Measurements from ENCODE around the gene MAD1L1. TPM values are rescaled to one million over a fixed set of nuclear protein-coding genes. Genes with fewer than 3 reads are reported as not detected.

Gene MAD1L1
- total and polyA plus RNA-seq, 2 of the 13 experiments (the other 11 are each of a cell fraction or from before 2014, with no cell fraction given) = 17.4 to 64.7 TPM

DNA sequence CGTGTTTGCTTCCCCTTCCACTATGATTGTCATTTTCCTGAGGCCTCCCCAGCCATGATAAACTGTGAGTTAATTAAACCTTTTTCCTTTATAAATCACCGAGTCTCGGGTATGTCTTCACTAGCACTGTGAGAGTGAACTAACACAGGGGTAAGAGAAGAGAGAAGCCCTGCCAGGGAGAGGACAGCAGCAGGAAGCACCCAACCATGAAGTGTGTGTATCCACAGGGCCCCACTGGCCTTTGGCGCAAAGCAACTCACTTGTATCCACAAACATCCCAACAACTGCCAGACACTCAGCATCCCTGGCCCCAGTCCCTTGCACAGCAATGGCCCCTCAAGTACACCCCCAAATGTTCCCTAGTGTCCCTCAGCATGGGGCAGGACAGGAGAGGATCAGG lies 115.1 kb downstream of the MAD1L1 start (continued):
- TF ChIP-seq, protein P1, sequence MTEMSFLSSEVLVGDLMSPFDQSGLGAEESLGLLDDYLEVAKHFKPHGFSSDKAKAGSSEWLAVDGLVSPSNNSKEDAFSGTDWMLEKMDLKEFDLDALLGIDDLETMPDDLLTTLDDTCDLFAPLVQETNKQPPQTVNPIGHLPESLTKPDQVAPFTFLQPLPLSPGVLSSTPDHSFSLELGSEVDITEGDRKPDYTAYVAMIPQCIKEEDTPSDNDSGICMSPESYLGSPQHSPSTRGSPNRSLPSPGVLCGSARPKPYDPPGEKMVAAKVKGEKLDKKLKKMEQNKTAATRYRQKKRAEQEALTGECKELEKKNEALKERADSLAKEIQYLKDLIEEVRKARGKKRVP (CRISPR knock-in tag; IDR thresholded peaks at IDR 0.05) = no peak
- TF ChIP-seq ZKSCAN8 (CRISPR knock-in tag; IDR thresholded peaks at IDR 0.05; ENCODE audit: borderline replicate concordance) = no peak
- no peak for TF ChIP-seq ZNF619 (CRISPR knock-in tag; IDR thresholded peaks at IDR 0.05)
- TF ChIP-seq, protein P2, sequence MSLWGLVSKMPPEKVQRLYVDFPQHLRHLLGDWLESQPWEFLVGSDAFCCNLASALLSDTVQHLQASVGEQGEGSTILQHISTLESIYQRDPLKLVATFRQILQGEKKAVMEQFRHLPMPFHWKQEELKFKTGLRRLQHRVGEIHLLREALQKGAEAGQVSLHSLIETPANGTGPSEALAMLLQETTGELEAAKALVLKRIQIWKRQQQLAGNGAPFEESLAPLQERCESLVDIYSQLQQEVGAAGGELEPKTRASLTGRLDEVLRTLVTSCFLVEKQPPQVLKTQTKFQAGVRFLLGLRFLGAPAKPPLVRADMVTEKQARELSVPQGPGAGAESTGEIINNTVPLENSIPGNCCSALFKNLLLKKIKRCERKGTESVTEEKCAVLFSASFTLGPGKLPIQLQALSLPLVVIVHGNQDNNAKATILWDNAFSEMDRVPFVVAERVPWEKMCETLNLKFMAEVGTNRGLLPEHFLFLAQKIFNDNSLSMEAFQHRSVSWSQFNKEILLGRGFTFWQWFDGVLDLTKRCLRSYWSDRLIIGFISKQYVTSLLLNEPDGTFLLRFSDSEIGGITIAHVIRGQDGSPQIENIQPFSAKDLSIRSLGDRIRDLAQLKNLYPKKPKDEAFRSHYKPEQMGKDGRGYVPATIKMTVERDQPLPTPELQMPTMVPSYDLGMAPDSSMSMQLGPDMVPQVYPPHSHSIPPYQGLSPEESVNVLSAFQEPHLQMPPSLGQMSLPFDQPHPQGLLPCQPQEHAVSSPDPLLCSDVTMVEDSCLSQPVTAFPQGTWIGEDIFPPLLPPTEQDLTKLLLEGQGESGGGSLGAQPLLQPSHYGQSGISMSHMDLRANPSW (CRISPR knock-in tag; IDR thresholded peaks at IDR 0.05; ENCODE audit: borderline replicate concordance) = no peak

DNA sequence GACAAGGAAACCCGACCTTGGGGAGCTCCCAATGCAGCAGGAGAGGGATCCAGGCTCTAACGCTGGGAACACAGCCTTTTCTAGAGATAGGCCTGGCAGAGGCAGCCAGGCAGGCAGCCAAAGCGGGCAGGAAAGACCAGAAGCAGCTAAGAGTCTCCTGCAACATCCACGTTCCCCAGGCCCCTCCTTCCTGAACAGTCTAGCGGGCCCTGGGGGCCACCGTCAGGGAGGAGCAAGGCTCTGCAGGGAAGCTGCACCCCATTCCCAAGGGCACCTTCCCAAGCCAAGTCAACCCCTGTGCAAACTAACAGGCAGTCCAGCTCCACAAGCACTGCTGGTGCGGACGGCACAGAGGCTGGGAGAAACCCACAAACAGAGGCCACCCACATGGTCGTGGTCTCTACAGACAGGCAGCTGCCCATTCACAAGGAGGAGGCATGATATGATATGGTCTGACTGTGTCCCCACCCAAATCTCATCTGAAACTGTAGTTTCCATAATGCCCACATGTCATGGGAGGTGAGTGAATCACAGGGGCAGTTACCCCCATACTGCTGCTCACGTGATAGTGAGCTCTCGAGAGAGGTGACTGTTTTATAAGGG lies 115.7 kb downstream of the MAD1L1 start:
- Histone ChIP-seq H3K4me1 (ENCODE audit: insufficient read depth, low read length) (peaks cover 28% of the 10 kb centered on the region), H3K27me3 (ENCODE audit: control insufficient read depth in 1 of 2, insufficient read depth in 2 of 2, low read length in 2 of 2) (no peaks in the 10 kb centered on the region), H3K9me3 (ENCODE audit: low read length) (no peaks in the 10 kb centered on the region), H3K9ac (ENCODE audit: insufficient read depth, low read depth, low read length) (no peak overlapping the region), H3K36me3 (replicated peaks in 1 of 2; ENCODE audit: control insufficient read depth in 1 of 2, insufficient read depth in 2 of 2, low read length in 2 of 2) (peaks cover 5 to 8% of the 10 kb centered on the region in 2 experiments; a peak in 3 of 5 replicates), H4K20me1 (ENCODE audit: insufficient read depth, low read length) (no peaks in the 10 kb centered on the region), H3K4me2 (ENCODE audit: low read depth, low read length) (no peak overlapping the region), H2AFZ (ENCODE audit: low read length) (no peak overlapping the region), H3K27ac (ENCODE audit: extremely low read length, insufficient read depth, low read length) (peak overlapping the region; percentile 20), H3K79me2 (ENCODE audit: insufficient read depth, low read length) (peaks cover 2% of the 10 kb centered on the region), H3K4me3 (replicated peaks in 1 of 3; ENCODE audit: insufficient read depth in 1 of 3, low read depth in 2 of 3, low read length in 3 of 3) (no peak overlapping the region)
- BruUV-seq (replicated peaks) = no TSS peak
- POLR2A ChIA-PET = no interaction called here
- in situ Hi-C loops (cut with HindIII; ENCODE audit: extremely low pct_ligation_motif_present, low pct_unique_long_range_greater_than_20kb) = no loop called here
- FAIRE-seq = no peak
- 71% methylated on average over 7 of the region's 11 CpGs for WGBS (ENCODE audit: low lambda C conversion rate)
- ATAC-seq = no peak
- CTCF ChIA-PET (ENCODE audit: low intra/inter-chr PET ratio, low total read pairs) = no interaction called here
- DNase-seq (ENCODE audit: low spot score) = no peak
- intact Hi-C loops (cut with micrococcal nuclease; ENCODE audit: unreplicated experiment) = no loop called here
- TF ChIP-seq, protein P3, sequence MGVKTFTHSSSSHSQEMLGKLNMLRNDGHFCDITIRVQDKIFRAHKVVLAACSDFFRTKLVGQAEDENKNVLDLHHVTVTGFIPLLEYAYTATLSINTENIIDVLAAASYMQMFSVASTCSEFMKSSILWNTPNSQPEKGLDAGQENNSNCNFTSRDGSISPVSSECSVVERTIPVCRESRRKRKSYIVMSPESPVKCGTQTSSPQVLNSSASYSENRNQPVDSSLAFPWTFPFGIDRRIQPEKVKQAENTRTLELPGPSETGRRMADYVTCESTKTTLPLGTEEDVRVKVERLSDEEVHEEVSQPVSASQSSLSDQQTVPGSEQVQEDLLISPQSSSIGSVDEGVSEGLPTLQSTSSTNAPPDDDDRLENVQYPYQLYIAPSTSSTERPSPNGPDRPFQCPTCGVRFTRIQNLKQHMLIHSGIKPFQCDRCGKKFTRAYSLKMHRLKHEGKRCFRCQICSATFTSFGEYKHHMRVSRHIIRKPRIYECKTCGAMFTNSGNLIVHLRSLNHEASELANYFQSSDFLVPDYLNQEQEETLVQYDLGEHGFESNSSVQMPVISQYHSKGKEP (CRISPR knock-in tag; IDR thresholded peaks at IDR 0.05) = no peak
- TF ChIP-seq ZNF616 (CRISPR knock-in tag; IDR thresholded peaks at IDR 0.05; ENCODE audit: low read depth) (no peak), FOXJ3 (CRISPR knock-in tag; IDR thresholded peaks at IDR 0.05; ENCODE audit: borderline replicate concordance) (no peak), ZNF354B (CRISPR knock-in tag; IDR thresholded peaks at IDR 0.05) (no peak), ATF7 (IDR thresholded peaks at IDR 0.05) (no peak), ATF7 (CRISPR knock-in tag; IDR thresholded peaks at IDR 0.05) (no peak), ZFP90 (CRISPR knock-in tag; IDR thresholded peaks at IDR 0.05; ENCODE audit: borderline replicate concordance) (no peak), ZNF562 (CRISPR knock-in tag; IDR thresholded peaks at IDR 0.05; ENCODE audit: borderline replicate concordance) (no peak), ZNF235 (CRISPR knock-in tag; IDR thresholded peaks at IDR 0.05; ENCODE audit: borderline replicate concordance) (no peak)
- TF ChIP-seq, protein P4, sequence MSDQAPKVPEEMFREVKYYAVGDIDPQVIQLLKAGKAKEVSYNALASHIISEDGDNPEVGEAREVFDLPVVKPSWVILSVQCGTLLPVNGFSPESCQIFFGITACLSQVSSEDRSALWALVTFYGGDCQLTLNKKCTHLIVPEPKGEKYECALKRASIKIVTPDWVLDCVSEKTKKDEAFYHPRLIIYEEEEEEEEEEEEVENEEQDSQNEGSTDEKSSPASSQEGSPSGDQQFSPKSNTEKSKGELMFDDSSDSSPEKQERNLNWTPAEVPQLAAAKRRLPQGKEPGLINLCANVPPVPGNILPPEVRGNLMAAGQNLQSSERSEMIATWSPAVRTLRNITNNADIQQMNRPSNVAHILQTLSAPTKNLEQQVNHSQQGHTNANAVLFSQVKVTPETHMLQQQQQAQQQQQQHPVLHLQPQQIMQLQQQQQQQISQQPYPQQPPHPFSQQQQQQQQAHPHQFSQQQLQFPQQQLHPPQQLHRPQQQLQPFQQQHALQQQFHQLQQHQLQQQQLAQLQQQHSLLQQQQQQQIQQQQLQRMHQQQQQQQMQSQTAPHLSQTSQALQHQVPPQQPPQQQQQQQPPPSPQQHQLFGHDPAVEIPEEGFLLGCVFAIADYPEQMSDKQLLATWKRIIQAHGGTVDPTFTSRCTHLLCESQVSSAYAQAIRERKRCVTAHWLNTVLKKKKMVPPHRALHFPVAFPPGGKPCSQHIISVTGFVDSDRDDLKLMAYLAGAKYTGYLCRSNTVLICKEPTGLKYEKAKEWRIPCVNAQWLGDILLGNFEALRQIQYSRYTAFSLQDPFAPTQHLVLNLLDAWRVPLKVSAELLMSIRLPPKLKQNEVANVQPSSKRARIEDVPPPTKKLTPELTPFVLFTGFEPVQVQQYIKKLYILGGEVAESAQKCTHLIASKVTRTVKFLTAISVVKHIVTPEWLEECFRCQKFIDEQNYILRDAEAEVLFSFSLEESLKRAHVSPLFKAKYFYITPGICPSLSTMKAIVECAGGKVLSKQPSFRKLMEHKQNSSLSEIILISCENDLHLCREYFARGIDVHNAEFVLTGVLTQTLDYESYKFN (CRISPR knock-in tag; conservative IDR thresholded peaks at IDR 0.05) = no peak

Data from HepG2 (cell line).